GM12801 (cell line): ENCODE data around the gene ABHD16A.

Source experiments
- CTCF ChIP-seq: IDR thresholded peaks from one replicate; pipeline ENCODE4 v1.5.1; 2011; ENCODE audit warnings: control low read depth; ENCODE audit not compliant: insufficient read length; ENCODE audit errors: extremely low read depth

The ABHD16A gene

GRCh38 chr6:31707701-31708100 is 4.6 kb upstream of the ABHD16A start:
- TF ChIP-seq CTCF = no peak

- no peak for TF ChIP-seq CTCF
Observed at GRCh38 chr6:31706599-31706998, 3.5 kb upstream of the ABHD16A start, which contains the start of gene LY6G6F. LY6G6F (plus strand) TSS chr6:31706866; CDS start chr6:31706907, 41 bp downstream.

- no peak for TF ChIP-seq CTCF
Observed at GRCh38 chr6:31705931-31706330, 2.8 kb upstream of the ABHD16A start.

GRCh38 chr6:31702405-31702818 is 712 bp downstream of the ABHD16A start:
- no peak for TF ChIP-seq CTCF

- no peak for TF ChIP-seq CTCF
Observed at GRCh38 chr6:31701666-31702404, 1.3 kb downstream of the ABHD16A start.

GRCh38 chr6:31700740-31701401 is 2.3 kb downstream of the ABHD16A start:
- no peak for TF ChIP-seq CTCF

GRCh38 chr6:31697555-31697954 is 5.6 kb downstream of the ABHD16A start:
- no peak for TF ChIP-seq CTCF
